Ishikawa (cell line): ENCODE measurements around the gene PTPN2.
A peak's percentile ranks its signal among the peaks of the same experiment; 100 is the strongest.

ENCODE experiments used
- CEBPB ChIP-seq: IDR thresholded peaks from 2 replicates; pipeline ENCODE4 v1.6.1; 2012
- CREB1 ChIP-seq: IDR thresholded peaks from 2 replicates; pipeline ENCODE4 v1.6.1; 2012; ENCODE audit warnings: low read depth
- EGR1 ChIP-seq: IDR thresholded peaks from 2 replicates; pipeline ENCODE4 v1.6.1; 2012
- EP300 ChIP-seq: IDR thresholded peaks from 2 replicates; pipeline ENCODE4 v1.6.1; 2012; ENCODE audit warnings: borderline replicate concordance
- FOXM1 ChIP-seq: IDR thresholded peaks from 2 replicates; pipeline ENCODE4 v1.6.1; 2012; ENCODE audit warnings: low read depth, borderline replicate concordance
- NFIC ChIP-seq: IDR thresholded peaks from 2 replicates; pipeline ENCODE4 v1.6.1; 2012
- RAD21 ChIP-seq: IDR thresholded peaks from 2 replicates; pipeline ENCODE4 v1.6.1; 2012; ENCODE audit warnings: low read depth
- REST ChIP-seq: IDR thresholded peaks from 2 replicates; pipeline ENCODE4 v1.6.1; 2012; ENCODE audit warnings: low read depth, mild to moderate bottlenecking
- TAF1 ChIP-seq: IDR thresholded peaks from 2 replicates; pipeline ENCODE4 v1.6.1; 2012; ENCODE audit warnings: low read depth, mild to moderate bottlenecking
- TCF12 ChIP-seq: IDR thresholded peaks from 2 replicates; pipeline ENCODE4 v1.6.1; 2012; ENCODE audit warnings: low read depth
- TEAD4 ChIP-seq: IDR thresholded peaks from 2 replicates; pipeline ENCODE4 v1.6.1; 2012
- USF1 ChIP-seq: IDR thresholded peaks from 2 replicates; pipeline ENCODE4 v1.6.1; 2012
- YY1 ChIP-seq: IDR thresholded peaks from 2 replicates; pipeline ENCODE4 v1.6.1; 2012; ENCODE audit warnings: low read depth
- ZBTB7A ChIP-seq: IDR thresholded peaks from 2 replicates; pipeline ENCODE4 v1.6.1; 2012; ENCODE audit warnings: low read depth
- TF ChIP-seq, protein P1 (sequence below): IDR thresholded peaks from 2 replicates; pipeline ENCODE4 v1.6.1; 2012

Gene PTPN2

DNA sequence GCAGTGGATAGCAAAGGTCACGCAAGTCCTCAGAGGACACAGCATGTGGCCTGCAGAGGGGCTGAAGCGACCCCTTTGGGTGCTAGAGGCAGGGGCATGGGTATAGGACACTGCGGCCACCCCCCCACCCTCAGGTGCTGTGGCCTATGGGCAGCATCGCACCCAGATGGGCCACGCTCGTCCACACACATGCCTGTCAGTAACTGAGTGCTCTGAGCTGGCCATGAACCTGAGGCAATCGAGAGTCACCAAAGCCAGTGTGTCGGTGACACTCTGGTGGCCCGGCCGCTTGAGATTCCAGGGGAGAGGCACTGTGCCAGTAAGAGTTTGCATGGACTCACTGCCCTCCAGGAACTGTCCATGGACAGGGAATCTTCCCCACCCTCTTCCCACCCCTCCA lies 22.7 kb upstream of the PTPN2 start:
- TF ChIP-seq FOXM1 (no peak), RAD21 (no peak), TAF1 (no peak), NFIC (no peak), ZBTB7A (no peak), EGR1 (no peak)

DNA sequence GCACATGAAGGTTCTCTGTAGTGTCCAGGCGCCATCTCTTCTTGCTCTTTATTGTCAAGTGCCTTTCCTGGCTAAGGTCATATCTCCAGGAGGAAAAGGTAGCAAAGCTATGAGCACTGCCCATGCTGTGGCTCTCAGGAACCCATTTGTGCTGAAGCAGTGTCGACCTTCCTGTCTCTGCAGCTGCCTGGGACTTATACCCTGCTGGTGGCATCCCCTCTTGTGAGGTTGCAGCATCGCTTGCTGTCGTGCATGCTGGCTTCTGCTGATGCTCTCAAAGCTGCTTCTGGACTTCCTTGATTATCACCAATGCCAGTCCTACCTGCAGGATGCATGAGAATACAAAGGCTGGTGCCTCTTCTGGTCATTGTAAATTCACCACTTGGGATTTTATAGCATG lies 22.1 kb upstream of the PTPN2 start:
- TF ChIP-seq EGR1 = no peak
- no peak for TF ChIP-seq CREB1
- no peak for TF ChIP-seq TAF1
- no peak for TF ChIP-seq USF1
- no peak for TF ChIP-seq FOXM1
- TF ChIP-seq, protein P1, sequence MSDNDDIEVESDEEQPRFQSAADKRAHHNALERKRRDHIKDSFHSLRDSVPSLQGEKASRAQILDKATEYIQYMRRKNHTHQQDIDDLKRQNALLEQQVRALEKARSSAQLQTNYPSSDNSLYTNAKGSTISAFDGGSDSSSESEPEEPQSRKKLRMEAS = no peak
- no peak for TF ChIP-seq ZBTB7A
- TF ChIP-seq NFIC = no peak
- TF ChIP-seq TEAD4 = no peak
- no peak for TF ChIP-seq REST
- TF ChIP-seq YY1 = no peak
- TF ChIP-seq TCF12 = no peak
- no peak for TF ChIP-seq CEBPB
- no peak for TF ChIP-seq EP300
- TF ChIP-seq RAD21 = no peak

DNA sequence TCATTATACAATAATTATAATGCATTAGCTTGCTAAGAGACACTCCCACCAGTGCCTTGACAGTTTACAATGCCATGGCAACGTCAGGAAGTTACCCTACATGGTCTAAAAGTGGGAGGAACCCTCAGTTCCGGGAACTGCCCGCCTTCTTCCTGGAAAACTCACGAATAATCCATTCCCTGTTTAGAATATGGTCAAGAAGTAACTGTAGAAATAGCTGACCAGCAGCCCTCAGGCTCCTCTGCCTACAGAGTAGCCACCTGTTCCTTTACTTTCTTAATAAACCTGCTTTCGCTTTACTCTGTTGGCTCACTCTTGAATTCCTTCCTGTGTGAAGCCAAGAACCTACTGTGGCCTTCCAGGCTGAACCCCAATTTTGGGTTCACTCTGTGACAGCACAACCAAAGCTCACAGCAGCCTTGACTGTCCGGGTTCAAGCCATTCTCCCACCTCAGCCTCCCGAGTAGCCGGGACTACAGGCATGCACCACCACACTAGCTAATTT lies 20.0 kb upstream of the PTPN2 start:
- TF ChIP-seq TAF1 = no peak
- no peak for TF ChIP-seq NFIC
- no peak for TF ChIP-seq YY1

- TF ChIP-seq EP300 = no peak
- peak; percentile 29; the same call in 1 of the 2 replicates for TF ChIP-seq TEAD4
- no peak for TF ChIP-seq ZBTB7A
These were observed 11.6 kb upstream of the PTPN2 start for GRCh38 chr18:12895626-12896025.

DNA sequence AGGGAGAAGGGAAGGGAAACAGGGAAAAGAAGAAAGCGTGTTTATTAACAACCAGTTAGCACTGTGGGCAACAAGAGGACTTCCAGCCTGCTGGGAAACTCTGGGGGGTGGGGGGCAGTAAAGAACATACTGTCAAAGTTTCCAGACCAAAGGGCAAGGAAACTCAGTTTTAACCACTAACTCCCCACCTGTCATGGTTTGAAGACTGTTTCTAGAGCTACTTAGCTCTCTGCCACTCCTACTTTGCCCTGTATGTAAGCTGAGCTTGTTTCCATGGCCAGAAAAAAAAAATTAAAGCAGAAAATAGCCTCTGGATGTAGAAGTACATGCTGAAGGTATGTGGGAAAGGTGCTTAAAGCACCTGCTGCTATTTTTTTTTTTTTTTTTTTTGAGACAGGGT lies 11.0 kb upstream of the PTPN2 start:
- TF ChIP-seq, protein P1 = no peak
- TF ChIP-seq EGR1 (no peak), FOXM1 (no peak), TCF12 (no peak), NFIC (no peak), CEBPB (no peak), RAD21 (no peak), EP300 (no peak), REST (no peak), TAF1 (no peak)

- TF ChIP-seq EP300 (no peak), YY1 (no peak), TAF1 (no peak), NFIC (no peak), CREB1 (no peak)
These were observed 7.5 kb upstream of the PTPN2 start for GRCh38 chr18:12891561-12891960.

- no peak for TF ChIP-seq EP300
- TF ChIP-seq CEBPB = no peak
- no peak for TF ChIP-seq TEAD4
- no peak for TF ChIP-seq CREB1
- no peak for TF ChIP-seq TAF1
- TF ChIP-seq EGR1 = no peak
- no peak for TF ChIP-seq USF1
- TF ChIP-seq ZBTB7A = no peak
- TF ChIP-seq YY1 = no peak
- no peak for TF ChIP-seq TCF12
- no peak for TF ChIP-seq NFIC
- TF ChIP-seq, protein P1 = no peak
- TF ChIP-seq REST = no peak
- TF ChIP-seq FOXM1 = no peak
- TF ChIP-seq RAD21 = no peak
These were observed 6.9 kb upstream of the PTPN2 start for GRCh38 chr18:12890964-12891363.
